Measurements from ENCODE around the gene SMIM33. TPM values are rescaled to one million over a fixed set of nuclear protein-coding genes. Genes with fewer than 3 reads are reported as not detected.

Gene SMIM33
- total and polyA plus RNA-seq, 9 of the 15 experiments (the other 6 are each of a cell fraction or from before 2014, with no cell fraction given): not detected

- peak; percentile 96 for FAIRE-seq
- TF ChIP-seq NFXL1 (CRISPR knock-in tag; IDR thresholded peaks at IDR 0.05) (no peak), ZNF830 (CRISPR knock-in tag; IDR thresholded peaks at IDR 0.05) (peak; percentile 59; the same call in 1 of the 2 replicates), CTCFL (IDR thresholded peaks at IDR 0.05; ENCODE audit: borderline replicate concordance, insufficient read depth, low read depth, low read length, poor library complexity, severe bottlenecking) (no peak), FOSL1 (tag; conservative IDR thresholded peaks at IDR 0.05) (peak; percentile 35; the same call in 1 of the 2 replicates), EP400 (IDR thresholded peaks at IDR 0.05) (peak; percentile 62; the same call in 1 of the 2 replicates), XRCC4 (IDR thresholded peaks at IDR 0.05; ENCODE audit: extremely low read depth, insufficient read depth, insufficient read length) (no peak), MYBL2 (IDR thresholded peaks at IDR 0.05; ENCODE audit: low read depth) (peak; percentile 96), MYBL2 (CRISPR knock-in tag; IDR thresholded peaks at IDR 0.05; ENCODE audit: borderline replicate concordance) (no peak; the same call in 1 of the 2 replicates), RBM22 (IDR thresholded peaks at IDR 0.05; ENCODE audit: low read depth, low read length, poor library complexity, severe bottlenecking) (no peak), EWSR1 (IDR thresholded peaks at IDR 0.05; ENCODE audit: borderline replicate concordance, low read depth, partially characterized antibody) (no peak), SRSF9 (IDR thresholded peaks at IDR 0.05; ENCODE audit: borderline replicate concordance, low read depth, low read length) (no peak), SMAD2 (IDR thresholded peaks at IDR 0.05; ENCODE audit: low read depth, low read length) (no peak), DPF2 (IDR thresholded peaks at IDR 0.05) (peak; percentile 90), POLR2A (conservative IDR thresholded peaks at IDR 0.05) (peak; percentile 62), LARP7 (IDR thresholded peaks at IDR 0.05) (no peak)
- TF ChIP-seq, protein P1, sequence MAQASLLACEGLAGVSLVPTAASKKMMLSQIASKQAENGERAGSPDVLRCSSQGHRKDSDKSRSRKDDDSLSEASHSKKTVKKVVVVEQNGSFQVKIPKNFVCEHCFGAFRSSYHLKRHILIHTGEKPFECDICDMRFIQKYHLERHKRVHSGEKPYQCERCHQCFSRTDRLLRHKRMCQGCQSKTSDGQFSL (CRISPR knock-in tag; IDR thresholded peaks at IDR 0.05): peak; percentile 94
- TF ChIP-seq, protein P1 (tag; IDR thresholded peaks at IDR 0.05): 0 out of 4 replicates have a peak, but pooled peaks of 1 of the 2 experiments have one; percentile 24
- TF ChIP-seq, protein P2, sequence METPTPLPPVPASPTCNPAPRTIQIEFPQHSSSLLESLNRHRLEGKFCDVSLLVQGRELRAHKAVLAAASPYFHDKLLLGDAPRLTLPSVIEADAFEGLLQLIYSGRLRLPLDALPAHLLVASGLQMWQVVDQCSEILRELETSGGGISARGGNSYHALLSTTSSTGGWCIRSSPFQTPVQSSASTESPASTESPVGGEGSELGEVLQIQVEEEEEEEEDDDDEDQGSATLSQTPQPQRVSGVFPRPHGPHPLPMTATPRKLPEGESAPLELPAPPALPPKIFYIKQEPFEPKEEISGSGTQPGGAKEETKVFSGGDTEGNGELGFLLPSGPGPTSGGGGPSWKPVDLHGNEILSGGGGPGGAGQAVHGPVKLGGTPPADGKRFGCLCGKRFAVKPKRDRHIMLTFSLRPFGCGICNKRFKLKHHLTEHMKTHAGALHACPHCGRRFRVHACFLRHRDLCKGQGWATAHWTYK (CRISPR knock-in tag; IDR thresholded peaks at IDR 0.05): peak; percentile 78; the same call in 1 of the 2 replicates
Measured at GRCh38 chr5:139474890-139475791, 4.3 kb downstream of the SMIM33 start.

More at GRCh38 chr5:139474890-139475791, 4.3 kb downstream of the SMIM33 start:
- Histone ChIP-seq H3K36me3 (ENCODE audit: control insufficient read depth, insufficient read depth, low read length) (peaks cover 46% of the 10 kb centered on the region; the same call in 2 of the 3 replicates), H2AFZ (ENCODE audit: low read depth, low read length) (peak overlapping the region; percentile 68), H3K9ac (ENCODE audit: insufficient read depth in 1 of 2, low read depth in 2 of 2, low read length in 2 of 2) (peak overlapping the region; percentile 48 to 78), H3K27me3 (ENCODE audit: control insufficient read depth in 2 of 2, insufficient read depth in 2 of 2, low read length in 2 of 2) (no peaks in the 10 kb centered on the region), H3K4me2 (ENCODE audit: insufficient read depth, low read length) (peak overlapping the region; percentile 77), H3K9me1 (ENCODE audit: control insufficient read depth, insufficient read depth, low read length) (no peaks in the 10 kb centered on the region), H3K9me3 (replicated peaks; ENCODE audit: control insufficient read depth, insufficient read depth, low read depth, low read length) (no peaks in the 10 kb centered on the region), H3K79me2 (ENCODE audit: control insufficient read depth, insufficient read depth, low read length) (peaks cover 23% of the 10 kb centered on the region), H4K20me1 (replicated peaks; ENCODE audit: control insufficient read depth, insufficient read depth, low read length) (no peaks in the 10 kb centered on the region), H3K27ac (ENCODE audit: extremely low read depth, low read depth, low read length) (peak overlapping the region; percentile 91), H3K4me1 (replicated peaks in 1 of 2; ENCODE audit: control insufficient read depth in 2 of 2, insufficient read depth in 2 of 2, low read length in 2 of 2) (peaks cover 60 to 77% of the 10 kb centered on the region in 2 experiments), H3K4me3 (no peak overlapping the region)
- intact Hi-C loops (cut with micrococcal nuclease) (loop anchor here (2.0 kb wide), 1 partner anchor 38 kb away; no protein-coding TSS in a partner anchor), in situ Hi-C loops (cut with MboI) (no loop called here)
- 8% methylated on average over 12 of the region's 13 CpGs for WGBS (ENCODE audit: insufficient coverage, low coverage, missing lambda C conversion rate)
- TSS peak; percentile 5 for BruUV-seq (replicated peaks)
- DNase-seq (ENCODE audit: extremely low read depth in 1 of 4, low spot score in 3 of 4): peak; percentile 68 to 93 (median 80)
- CTCF ChIA-PET (ENCODE audit: low intra/inter-chr PET ratio): no interaction called here
- ATAC-seq: peak; percentile 87
- POLR2A ChIA-PET: interaction anchor here (0.6 to 1.5 kb wide), 5 partner anchors 9 to 296 kb away, joined by 3 to 6 read pairs (median 4); no protein-coding TSS in a partner anchor

All from K562 (cell line).